Suprapubic skin (tissue), 4 donors: ENCODE measurements around the gene GIGYF1. TPM values are rescaled to one million over a fixed set of nuclear protein-coding genes. Genes with fewer than 3 reads are reported as not detected.

Experiments used
- DNase-seq, 2 donors: peaks; one replicate each; pipeline ENCODE4 v3.0.0-alpha.2; 2019; ENCODE audit warnings: low spot score in 2 of 2
- H3K27ac ChIP-seq: fragments of 200-600 bp; sonication (generic); one replicate; pipeline ENCODE4 v1.5.1; 2019
- H3K27me3 ChIP-seq: fragments of 200-600 bp; sonication (generic); one replicate; pipeline ENCODE4 v1.5.1; 2019
- H3K36me3 ChIP-seq: fragments of 200-600 bp; sonication (generic); one replicate; pipeline ENCODE4 v1.5.1; 2019
- H3K4me1 ChIP-seq: fragments of 200-600 bp; sonication (generic); one replicate; pipeline ENCODE4 v1.5.1; 2019
- H3K4me3 ChIP-seq: fragments of 200-600 bp; sonication (generic); one replicate; pipeline ENCODE4 v1.5.1; 2019; ENCODE audit warnings: mild to moderate bottlenecking
- H3K9me3 ChIP-seq: fragments of 200-600 bp; sonication (generic); one replicate; pipeline ENCODE4 v1.5.1; 2019
- EP300 ChIP-seq: sonication (generic); formaldehyde crosslinking; IDR thresholded peaks from one replicate; pipeline ENCODE4 v1.6.1; 2017; ENCODE audit warnings: antibody characterized with exemption
- POLR2A ChIP-seq, 2 donors: fragments of 450-650 bp; IDR thresholded peaks; one replicate each; pipeline ENCODE4 v1.6.1; 2017; ENCODE audit warnings: antibody characterized with exemption in 2 of 2, mild to moderate bottlenecking in 2 of 2, moderate library complexity in 2 of 2
- POLR2AphosphoS5 ChIP-seq, 3 donors: sonication (generic); formaldehyde crosslinking; IDR thresholded peaks; one replicate each; pipeline ENCODE4 v1.6.1; 2017; ENCODE audit warnings: antibody characterized with exemption in 3 of 3
- WGBS: methylation state at CpG from one replicate; pipeline ENCODE4 v1.1.5; 2018; 5-methylcytosine and 5-hydroxymethylcytosine counted together
- total RNA-seq, 4 donors: library from RNA; depleted of rRNA; stranded (reverse); fragments of >200 nt; gene quantifications; one replicate each; pipeline ENCODE4 v1.1.0, GENCODE V29; 2016
- TF ChIP-seq, protein P1 (sequence below), 2 donors: fragments of 200-600 bp in 1 of 2; fragments of 450-650 bp in 1 of 2; sonication (generic) in 1 of 2; IDR thresholded peaks; one replicate each; pipeline ENCODE4 v1.5.1; 2016 to 2019; ENCODE audit warnings: antibody characterized with exemption in 2 of 2, mild to moderate bottlenecking in 1 of 2, moderate library complexity in 1 of 2

Gene GIGYF1
- total RNA-seq, 4 donors from 2014 or later: 29.0 to 91.6 (median 40.7) TPM

DNA sequence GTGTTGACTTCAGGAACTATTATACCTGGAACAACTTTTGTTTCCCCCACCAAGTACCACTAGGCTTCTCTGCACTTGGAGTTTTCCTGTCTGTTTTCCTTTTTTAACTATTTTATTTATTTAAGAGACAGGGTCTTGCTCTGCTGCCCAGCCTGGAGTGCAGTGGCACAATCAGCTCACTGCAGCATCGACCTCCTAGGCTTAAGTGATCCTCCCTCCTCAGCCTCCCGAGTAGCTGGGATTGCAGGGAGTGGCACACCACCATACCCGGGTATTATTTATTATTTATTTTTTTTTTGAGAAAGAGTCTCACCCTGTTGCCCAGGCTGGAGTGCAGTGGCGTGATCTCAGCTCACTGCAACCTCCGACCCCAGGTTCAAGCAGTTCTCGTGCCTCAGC is 2.1 kb upstream of the GIGYF1 start:
- H3K36me3 ChIP-seq: no peaks in the 10 kb centered on the region
- TF ChIP-seq EP300 (no peak), POLR2AphosphoS5 (IDR thresholded peaks at IDR 0.05) (no peak), POLR2A (IDR thresholded peaks at IDR 0.05) (no peak)
- TF ChIP-seq, protein P1, sequence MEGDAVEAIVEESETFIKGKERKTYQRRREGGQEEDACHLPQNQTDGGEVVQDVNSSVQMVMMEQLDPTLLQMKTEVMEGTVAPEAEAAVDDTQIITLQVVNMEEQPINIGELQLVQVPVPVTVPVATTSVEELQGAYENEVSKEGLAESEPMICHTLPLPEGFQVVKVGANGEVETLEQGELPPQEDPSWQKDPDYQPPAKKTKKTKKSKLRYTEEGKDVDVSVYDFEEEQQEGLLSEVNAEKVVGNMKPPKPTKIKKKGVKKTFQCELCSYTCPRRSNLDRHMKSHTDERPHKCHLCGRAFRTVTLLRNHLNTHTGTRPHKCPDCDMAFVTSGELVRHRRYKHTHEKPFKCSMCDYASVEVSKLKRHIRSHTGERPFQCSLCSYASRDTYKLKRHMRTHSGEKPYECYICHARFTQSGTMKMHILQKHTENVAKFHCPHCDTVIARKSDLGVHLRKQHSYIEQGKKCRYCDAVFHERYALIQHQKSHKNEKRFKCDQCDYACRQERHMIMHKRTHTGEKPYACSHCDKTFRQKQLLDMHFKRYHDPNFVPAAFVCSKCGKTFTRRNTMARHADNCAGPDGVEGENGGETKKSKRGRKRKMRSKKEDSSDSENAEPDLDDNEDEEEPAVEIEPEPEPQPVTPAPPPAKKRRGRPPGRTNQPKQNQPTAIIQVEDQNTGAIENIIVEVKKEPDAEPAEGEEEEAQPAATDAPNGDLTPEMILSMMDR (IDR thresholded peaks at IDR 0.05): no peak
- no peak overlapping the region for H3K4me3 ChIP-seq
- H3K27ac ChIP-seq: no peak overlapping the region
- 79% methylated on average over 6 of the region's 6 CpGs for WGBS
- H3K27me3 ChIP-seq: no peaks in the 10 kb centered on the region
- H3K9me3 ChIP-seq: no peaks in the 10 kb centered on the region
- peaks cover 29% of the 10 kb centered on the region for H3K4me1 ChIP-seq
- DNase-seq: no peak

DNA sequence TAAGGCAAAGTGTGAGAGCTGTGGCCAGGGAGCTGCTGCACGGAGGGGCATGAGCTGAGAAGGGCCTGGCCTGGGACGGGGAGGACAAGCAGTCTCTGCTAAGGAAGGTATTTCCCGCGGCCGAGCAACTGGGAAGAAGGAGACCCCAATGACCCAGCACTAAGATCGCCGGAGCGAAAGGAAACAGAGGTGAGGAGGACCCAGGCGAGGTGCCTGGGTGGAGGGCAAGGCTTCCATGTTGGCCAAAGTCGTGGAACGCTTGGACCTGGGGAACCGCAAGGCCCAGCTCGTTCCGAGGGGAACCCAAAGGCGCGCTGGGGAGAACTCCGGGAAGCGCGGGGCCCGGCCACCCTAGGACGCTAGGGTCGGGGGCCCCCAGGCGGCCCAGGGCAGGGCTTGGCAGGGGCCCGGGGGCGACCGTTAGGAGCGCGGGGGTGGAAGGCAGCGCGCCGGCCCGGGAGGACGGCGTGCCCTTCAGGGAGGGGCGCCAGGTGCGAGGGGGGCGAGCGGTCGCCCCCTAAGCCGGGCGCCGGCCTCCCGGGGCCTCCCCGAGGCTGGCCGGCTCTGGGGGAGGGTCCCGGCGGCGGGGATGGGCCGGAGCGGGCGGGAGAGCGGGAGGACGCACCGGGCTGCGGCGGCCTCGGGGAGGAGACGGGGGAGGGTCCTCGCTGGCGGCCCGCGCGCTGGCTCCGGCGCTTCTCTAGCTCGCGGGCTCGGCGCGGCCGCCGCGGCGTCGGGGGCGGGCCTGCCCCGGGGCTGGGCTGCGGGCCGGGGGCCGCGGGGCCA is 545 bp downstream of the GIGYF1 start:
- 2% methylated on average over 15 of the region's 81 CpGs for WGBS
- Histone ChIP-seq H3K4me3 (peak overlapping the region; percentile 96), H3K27me3 (no peaks in the 10 kb centered on the region), H3K9me3 (no peaks in the 10 kb centered on the region), H3K36me3 (peaks cover 8% of the 10 kb centered on the region), H3K4me1 (peaks cover 46% of the 10 kb centered on the region), H3K27ac (peak overlapping the region; percentile 91)
- TF ChIP-seq, protein P1 (IDR thresholded peaks at IDR 0.05): no peak
- no peak for TF ChIP-seq POLR2AphosphoS5 (IDR thresholded peaks at IDR 0.05)
- TF ChIP-seq EP300: no peak
- TF ChIP-seq POLR2A (IDR thresholded peaks at IDR 0.05): no peak
- DNase-seq: no peak

DNA sequence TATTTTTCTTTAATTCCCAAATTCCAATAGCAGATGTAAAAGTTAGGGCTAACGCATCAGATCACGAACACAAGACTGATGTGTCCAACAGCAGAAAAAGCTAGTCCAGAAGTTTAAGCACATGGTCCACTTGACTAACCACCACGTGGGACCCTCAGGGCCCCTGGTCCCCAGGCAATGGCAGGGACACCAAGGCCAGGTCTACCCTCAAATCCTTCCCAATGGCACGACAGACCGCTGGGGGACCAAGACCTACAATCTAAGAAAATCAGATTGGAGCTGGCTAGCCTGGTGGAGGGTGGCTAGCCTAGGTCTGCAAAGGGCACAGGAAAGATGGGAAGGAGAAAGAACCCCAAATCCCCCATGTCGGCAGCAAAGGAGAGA is 1.5 kb downstream of the GIGYF1 start:
- peak overlapping the region; percentile 96 for H3K4me3 ChIP-seq
- H3K9me3 ChIP-seq: no peaks in the 10 kb centered on the region
- no peak for TF ChIP-seq POLR2A (IDR thresholded peaks at IDR 0.05)
- TF ChIP-seq, protein P1 (IDR thresholded peaks at IDR 0.05): no peak
- H3K27ac ChIP-seq: no peak overlapping the region
- peaks cover 46% of the 10 kb centered on the region for H3K4me1 ChIP-seq
- no peaks in the 10 kb centered on the region for H3K27me3 ChIP-seq
- 46% methylated on average over 6 of the region's 6 CpGs for WGBS
- DNase-seq: no peak
- H3K36me3 ChIP-seq: peaks cover 17% of the 10 kb centered on the region

DNA sequence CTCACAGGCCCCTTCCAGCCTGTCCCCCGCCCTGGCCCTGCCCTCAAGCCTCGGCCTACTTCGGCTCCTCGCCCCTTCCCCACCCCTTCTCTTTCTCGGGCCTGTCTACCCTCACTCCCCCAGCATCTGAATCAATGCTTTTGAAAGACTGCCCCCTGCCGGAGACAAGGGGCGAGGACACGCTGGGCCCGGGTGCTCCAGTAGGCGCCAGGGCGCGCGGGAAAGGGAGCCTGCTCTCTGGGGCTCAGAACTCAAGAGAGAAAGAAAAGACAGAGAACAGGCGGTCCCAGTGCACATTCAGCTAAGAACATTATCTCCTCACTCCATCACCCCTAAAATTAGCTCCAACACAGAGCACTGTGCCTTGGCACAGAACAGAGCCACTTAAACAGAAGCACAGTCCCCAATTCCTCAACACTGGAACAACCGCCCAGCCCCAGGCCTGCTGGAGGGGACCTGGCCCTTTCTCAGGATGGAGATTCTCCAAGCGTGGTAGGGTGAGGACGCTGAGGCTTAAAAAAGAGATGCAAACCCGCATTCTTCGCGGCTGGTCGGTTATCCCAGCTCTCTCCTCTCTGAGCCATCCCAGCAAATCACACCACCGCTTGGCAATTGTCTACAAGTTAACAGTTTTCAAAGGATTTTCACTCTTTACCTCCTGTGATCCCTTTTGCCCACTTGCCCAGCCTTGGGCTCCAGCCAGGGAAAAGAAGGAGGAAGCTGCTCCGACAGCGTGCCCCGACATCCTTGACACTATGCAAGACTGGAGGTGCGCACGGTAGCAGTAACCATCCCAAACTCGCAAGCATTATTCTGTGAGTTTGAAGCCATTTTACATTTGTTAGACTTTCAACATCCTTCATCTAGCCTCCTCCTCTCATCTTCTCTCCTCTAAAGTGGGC is 2.1 kb downstream of the GIGYF1 start:
- peak in 1 of 2 donors; percentile 85 for DNase-seq
- Histone ChIP-seq H3K27me3 (no peaks in the 10 kb centered on the region), H3K4me1 (peaks cover 46% of the 10 kb centered on the region), H3K9me3 (no peaks in the 10 kb centered on the region), H3K36me3 (peaks cover 23% of the 10 kb centered on the region), H3K27ac (no peak overlapping the region), H3K4me3 (peak overlapping the region; percentile 96)
- TF ChIP-seq, protein P1 (IDR thresholded peaks at IDR 0.05): peak; percentile 74 to 96
- no peak for TF ChIP-seq POLR2AphosphoS5 (IDR thresholded peaks at IDR 0.05)
- no peak for TF ChIP-seq EP300
- WGBS: 20% methylated on average over 28 of the region's 28 CpGs
